22Rv1 (cell line): ENCODE results near the gene DRD4.
"Not testable (repeated sequence)": the region's sequence is repeated elsewhere in the genome, so short reads cannot be mapped to it uniquely, and the experiment has no call there.

ENCODE experiments used
- CTCF ChIP-seq: fragments of 450-650 bp; IDR thresholded peaks from 2 replicates; pipeline ENCODE4 v1.5.1; 2017; ENCODE audit warnings: mild to moderate bottlenecking
- ZFX ChIP-seq: fragments of 450-650 bp; IDR thresholded peaks from 2 replicates; pipeline ENCODE4 v1.6.1; 2017; ENCODE audit warnings: antibody characterized with exemption, borderline replicate concordance

GRCh38 chr11:647672-648158 is 10.6 kb downstream of the DRD4 start:
- TF ChIP-seq CTCF, ZFX: not testable (repeated sequence)
